ENCODE results near the gene ARHGAP31.

The ARHGAP31 gene

DNA sequence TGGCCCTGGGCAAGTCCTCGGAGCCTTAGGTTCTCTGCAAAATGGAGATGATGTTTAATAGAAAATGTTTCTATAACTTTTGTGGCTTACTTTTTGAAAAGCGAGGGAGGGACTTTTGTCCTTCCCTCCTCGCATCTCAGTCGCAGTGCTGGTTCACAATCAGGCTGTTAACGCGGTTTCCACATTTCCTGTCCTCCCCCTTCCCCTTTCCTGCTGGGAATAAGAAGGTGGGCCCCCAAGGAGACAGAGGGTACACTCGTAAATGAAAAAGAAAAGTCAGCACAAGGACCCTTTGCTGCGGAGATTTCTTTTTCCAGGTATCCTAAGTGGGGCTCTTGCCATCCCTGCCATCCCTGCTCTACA lies 29.5 kb downstream of the ARHGAP31 start:
- H2BK15ac ChIP-seq (replicated peaks; ENCODE audit: low read depth): no peak overlapping the region
- peak overlapping the region; percentile 43 for H3K4me2 ChIP-seq (ENCODE audit: low read length)
- no peak overlapping the region for H4K8ac ChIP-seq (ENCODE audit: low read depth, low read length)
- H3K27ac ChIP-seq (ENCODE audit: low read depth, low read length): peak overlapping the region; percentile 98
- H3K4me3 ChIP-seq (ENCODE audit: low read length): no peak overlapping the region
- no CpG with 5 or more reads among the region's 8 CpGs for WGBS (ENCODE audit: extremely low coverage, insufficient coverage, low lambda C conversion rate)
- H3K79me1 ChIP-seq (ENCODE audit: low read length): peaks cover 3% of the 10 kb centered on the region
- H3K36me3 ChIP-seq (ENCODE audit: control insufficient read depth, insufficient read depth, low read length): no peaks in the 10 kb centered on the region
- no peaks in the 10 kb centered on the region for H3K27me3 ChIP-seq (ENCODE audit: insufficient read depth, low read length, poor library complexity)
- peaks cover 6% of the 10 kb centered on the region for H3K4me1 ChIP-seq (ENCODE audit: control insufficient read depth, low read depth, low read length)
- H2AK5ac ChIP-seq (ENCODE audit: low read length): peak overlapping the region; percentile 40
- H4K5ac ChIP-seq (ENCODE audit: low read length): no peak overlapping the region
- H3K23ac ChIP-seq (ENCODE audit: low read length): peak overlapping the region; percentile 84
- H2BK120ac ChIP-seq (ENCODE audit: low read depth, low read length): no peak overlapping the region
- DNase-seq: no peak
- peak overlapping the region; percentile 81 for H3K9ac ChIP-seq (ENCODE audit: low read length)
- no peak overlapping the region for H3K4ac ChIP-seq (ENCODE audit: low read depth, low read length)
- peak overlapping the region; percentile 94 for H3K56ac ChIP-seq (ENCODE audit: low read length)
- peak overlapping the region; percentile 77 for H2BK5ac ChIP-seq (ENCODE audit: low read length)
- peak overlapping the region; percentile 45 for H3K18ac ChIP-seq (ENCODE audit: low read length)
- no peaks in the 10 kb centered on the region for H3K79me2 ChIP-seq (ENCODE audit: control insufficient read depth, insufficient read depth, low read length)

DNA sequence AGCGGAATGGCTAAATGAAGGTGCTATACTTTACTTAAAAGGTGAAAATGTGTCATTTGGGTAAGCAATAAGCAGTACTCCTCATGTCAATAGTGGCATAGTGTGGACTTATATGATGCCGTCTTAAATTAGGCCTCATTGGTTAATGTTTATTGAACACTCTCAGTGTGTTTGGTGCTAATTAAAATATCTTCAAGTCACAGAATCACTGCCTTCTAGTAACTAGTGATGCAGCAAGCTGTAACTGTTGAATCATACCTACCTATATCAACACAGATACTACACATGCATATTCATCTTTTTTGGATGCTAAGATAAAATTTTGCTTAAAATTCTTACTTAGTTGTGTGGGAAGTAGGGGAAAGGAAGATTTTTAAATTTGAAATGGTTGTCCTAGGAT lies 30.7 kb downstream of the ARHGAP31 start:
- no peak overlapping the region for H2BK5ac ChIP-seq (ENCODE audit: low read length)
- H3K79me2 ChIP-seq (ENCODE audit: control insufficient read depth, insufficient read depth, low read length): no peaks in the 10 kb centered on the region
- no peak overlapping the region for H4K8ac ChIP-seq (ENCODE audit: low read depth, low read length)
- H3K79me1 ChIP-seq (ENCODE audit: low read length): peaks cover 3% of the 10 kb centered on the region
- no peak overlapping the region for H3K27ac ChIP-seq (ENCODE audit: low read depth, low read length)
- no peak overlapping the region for H3K23ac ChIP-seq (ENCODE audit: low read length)
- no peak overlapping the region for H3K56ac ChIP-seq (ENCODE audit: low read length)
- no peak overlapping the region for H3K4me3 ChIP-seq (ENCODE audit: low read length)
- no CpG with 5 or more reads among the region's 2 CpGs for WGBS (ENCODE audit: extremely low coverage, insufficient coverage, low lambda C conversion rate)
- no peak overlapping the region for H2BK15ac ChIP-seq (replicated peaks; ENCODE audit: low read depth)
- H4K5ac ChIP-seq (ENCODE audit: low read length): no peak overlapping the region
- H3K4me1 ChIP-seq (ENCODE audit: control insufficient read depth, low read depth, low read length): peaks cover 7% of the 10 kb centered on the region
- no peak overlapping the region for H3K4me2 ChIP-seq (ENCODE audit: low read length)
- H2BK120ac ChIP-seq (ENCODE audit: low read depth, low read length): no peak overlapping the region
- H2AK5ac ChIP-seq (ENCODE audit: low read length): no peak overlapping the region
- no peak overlapping the region for H3K18ac ChIP-seq (ENCODE audit: low read length)
- no peak overlapping the region for H3K4ac ChIP-seq (ENCODE audit: low read depth, low read length)
- DNase-seq: no peak
- no peaks in the 10 kb centered on the region for H3K36me3 ChIP-seq (ENCODE audit: control insufficient read depth, insufficient read depth, low read length)
- no peaks in the 10 kb centered on the region for H3K27me3 ChIP-seq (ENCODE audit: insufficient read depth, low read length, poor library complexity)
- no peak overlapping the region for H3K9ac ChIP-seq (ENCODE audit: low read length)

DNA sequence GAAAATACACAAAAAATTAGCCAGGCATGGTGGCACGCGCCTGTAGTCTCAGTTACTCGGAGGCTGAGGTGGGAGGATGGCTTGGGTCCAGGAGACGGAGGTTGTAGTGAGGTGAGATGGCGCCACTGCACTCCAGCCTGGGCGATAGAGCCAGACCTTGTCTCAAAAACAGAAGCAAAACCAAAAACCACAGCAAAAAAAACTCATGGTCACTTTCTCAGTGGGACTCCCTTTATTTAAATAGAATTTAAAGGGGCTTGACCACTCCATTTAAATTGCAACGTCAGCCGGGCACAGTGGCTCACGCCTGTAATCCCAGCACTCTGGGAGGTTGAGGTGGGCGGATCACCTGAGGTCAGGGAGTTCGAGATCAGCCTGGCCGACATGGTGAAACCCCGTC lies 32.8 kb downstream of the ARHGAP31 start:
- no peaks in the 10 kb centered on the region for H3K27me3 ChIP-seq (ENCODE audit: insufficient read depth, low read length, poor library complexity)
- no peak overlapping the region for H3K4me3 ChIP-seq (ENCODE audit: low read length)
- no peak overlapping the region for H2AK5ac ChIP-seq (ENCODE audit: low read length)
- H3K36me3 ChIP-seq (ENCODE audit: control insufficient read depth, insufficient read depth, low read length): no peaks in the 10 kb centered on the region
- peaks cover 7% of the 10 kb centered on the region for H3K4me1 ChIP-seq (ENCODE audit: control insufficient read depth, low read depth, low read length)
- no peak overlapping the region for H2BK5ac ChIP-seq (ENCODE audit: low read length)
- H3K27ac ChIP-seq (ENCODE audit: low read depth, low read length): no peak overlapping the region
- H3K4me2 ChIP-seq (ENCODE audit: low read length): no peak overlapping the region
- H3K79me2 ChIP-seq (ENCODE audit: control insufficient read depth, insufficient read depth, low read length): no peaks in the 10 kb centered on the region
- no peak overlapping the region for H2BK15ac ChIP-seq (replicated peaks; ENCODE audit: low read depth)
- no peak overlapping the region for H2BK120ac ChIP-seq (ENCODE audit: low read depth, low read length)
- H3K56ac ChIP-seq (ENCODE audit: low read length): no peak overlapping the region
- no peak overlapping the region for H4K8ac ChIP-seq (ENCODE audit: low read depth, low read length)
- H3K23ac ChIP-seq (ENCODE audit: low read length): no peak overlapping the region
- no peak for DNase-seq
- WGBS (ENCODE audit: extremely low coverage, insufficient coverage, low lambda C conversion rate): no CpG with 5 or more reads among the region's 13 CpGs
- no peak overlapping the region for H4K5ac ChIP-seq (ENCODE audit: low read length)
- peaks cover 3% of the 10 kb centered on the region for H3K79me1 ChIP-seq (ENCODE audit: low read length)
- H3K9ac ChIP-seq (ENCODE audit: low read length): no peak overlapping the region
- H3K4ac ChIP-seq (ENCODE audit: low read depth, low read length): no peak overlapping the region
- no peak overlapping the region for H3K18ac ChIP-seq (ENCODE audit: low read length)

DNA sequence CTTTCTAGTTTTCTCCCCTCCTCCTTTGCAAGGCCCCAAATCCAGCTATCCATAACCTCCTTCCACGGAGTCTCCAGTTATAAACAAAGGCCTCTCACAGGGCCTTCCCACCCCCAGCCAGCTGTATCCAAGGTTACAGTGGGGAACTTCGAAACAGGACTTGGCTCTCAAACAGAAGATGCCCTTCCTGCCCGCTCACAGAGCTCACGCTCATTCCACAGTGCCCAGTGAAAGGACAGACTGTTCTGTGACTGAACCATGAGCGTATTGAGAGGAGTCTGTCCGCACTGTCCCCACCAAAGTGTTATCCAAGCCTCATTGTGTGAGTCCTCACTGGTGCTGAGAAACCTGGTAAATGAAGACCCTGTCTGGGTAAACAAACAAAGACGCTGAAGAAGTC lies 35.4 kb downstream of the ARHGAP31 start:
- no peaks in the 10 kb centered on the region for H3K36me3 ChIP-seq (ENCODE audit: control insufficient read depth, insufficient read depth, low read length)
- WGBS (ENCODE audit: extremely low coverage, insufficient coverage, low lambda C conversion rate): no CpG with 5 or more reads among the region's 7 CpGs
- no peak overlapping the region for H3K27ac ChIP-seq (ENCODE audit: low read depth, low read length)
- H3K4ac ChIP-seq (ENCODE audit: low read depth, low read length): no peak overlapping the region
- no peak overlapping the region for H2BK5ac ChIP-seq (ENCODE audit: low read length)
- H3K79me1 ChIP-seq (ENCODE audit: low read length): peaks cover 3% of the 10 kb centered on the region
- no peak overlapping the region for H2BK120ac ChIP-seq (ENCODE audit: low read depth, low read length)
- no peak overlapping the region for H3K23ac ChIP-seq (ENCODE audit: low read length)
- no peak overlapping the region for H2AK5ac ChIP-seq (ENCODE audit: low read length)
- H4K5ac ChIP-seq (ENCODE audit: low read length): no peak overlapping the region
- H2BK15ac ChIP-seq (replicated peaks; ENCODE audit: low read depth): no peak overlapping the region
- H3K18ac ChIP-seq (ENCODE audit: low read length): no peak overlapping the region
- H3K79me2 ChIP-seq (ENCODE audit: control insufficient read depth, insufficient read depth, low read length): no peaks in the 10 kb centered on the region
- no peak overlapping the region for H3K4me2 ChIP-seq (ENCODE audit: low read length)
- H3K4me3 ChIP-seq (ENCODE audit: low read length): no peak overlapping the region
- no peak for DNase-seq
- H3K56ac ChIP-seq (ENCODE audit: low read length): no peak overlapping the region
- no peak overlapping the region for H3K9ac ChIP-seq (ENCODE audit: low read length)
- peaks cover 2% of the 10 kb centered on the region for H3K4me1 ChIP-seq (ENCODE audit: control insufficient read depth, low read depth, low read length)
- H4K8ac ChIP-seq (ENCODE audit: low read depth, low read length): no peak overlapping the region
- H3K27me3 ChIP-seq (ENCODE audit: insufficient read depth, low read length, poor library complexity): no peaks in the 10 kb centered on the region

DNA sequence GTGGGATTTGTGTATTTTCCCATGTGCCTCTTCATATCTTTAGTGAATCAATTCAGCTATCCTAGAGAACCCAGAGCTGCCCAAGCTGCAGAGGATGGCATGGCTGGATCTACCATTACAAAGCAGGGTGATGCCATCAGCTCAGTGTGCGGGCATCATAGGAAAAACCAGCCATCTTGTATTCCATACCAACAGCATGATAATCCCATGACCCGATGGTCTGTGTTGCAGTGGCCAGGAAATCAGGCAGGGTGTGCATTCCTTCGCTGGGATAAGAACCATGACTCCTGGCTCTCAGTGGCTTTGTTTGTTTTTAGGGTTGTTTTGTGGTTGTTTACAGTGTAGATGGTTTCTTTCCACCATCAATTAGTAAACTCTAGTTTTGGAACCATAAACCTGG lies 36.0 kb downstream of the ARHGAP31 start:
- H4K8ac ChIP-seq (ENCODE audit: low read depth, low read length): no peak overlapping the region
- DNase-seq: no peak
- H3K23ac ChIP-seq (ENCODE audit: low read length): no peak overlapping the region
- no peak overlapping the region for H3K18ac ChIP-seq (ENCODE audit: low read length)
- H2AK5ac ChIP-seq (ENCODE audit: low read length): no peak overlapping the region
- no peak overlapping the region for H3K56ac ChIP-seq (ENCODE audit: low read length)
- no peaks in the 10 kb centered on the region for H3K36me3 ChIP-seq (ENCODE audit: control insufficient read depth, insufficient read depth, low read length)
- H3K79me2 ChIP-seq (ENCODE audit: control insufficient read depth, insufficient read depth, low read length): no peaks in the 10 kb centered on the region
- no peak overlapping the region for H2BK5ac ChIP-seq (ENCODE audit: low read length)
- H2BK120ac ChIP-seq (ENCODE audit: low read depth, low read length): no peak overlapping the region
- peaks cover 2% of the 10 kb centered on the region for H3K4me1 ChIP-seq (ENCODE audit: control insufficient read depth, low read depth, low read length)
- no peak overlapping the region for H3K4me2 ChIP-seq (ENCODE audit: low read length)
- H3K27me3 ChIP-seq (ENCODE audit: insufficient read depth, low read length, poor library complexity): no peaks in the 10 kb centered on the region
- H3K9ac ChIP-seq (ENCODE audit: low read length): no peak overlapping the region
- peaks cover 3% of the 10 kb centered on the region for H3K79me1 ChIP-seq (ENCODE audit: low read length)
- H4K5ac ChIP-seq (ENCODE audit: low read length): no peak overlapping the region
- H3K4me3 ChIP-seq (ENCODE audit: low read length): no peak overlapping the region
- H3K27ac ChIP-seq (ENCODE audit: low read depth, low read length): no peak overlapping the region
- H3K4ac ChIP-seq (ENCODE audit: low read depth, low read length): no peak overlapping the region
- no CpG with 5 or more reads among the region's 3 CpGs for whole genome bisulfite sequencing (ENCODE audit: extremely low coverage, insufficient coverage, low lambda C conversion rate)
- H2BK15ac ChIP-seq (replicated peaks; ENCODE audit: low read depth): no peak overlapping the region

DNA sequence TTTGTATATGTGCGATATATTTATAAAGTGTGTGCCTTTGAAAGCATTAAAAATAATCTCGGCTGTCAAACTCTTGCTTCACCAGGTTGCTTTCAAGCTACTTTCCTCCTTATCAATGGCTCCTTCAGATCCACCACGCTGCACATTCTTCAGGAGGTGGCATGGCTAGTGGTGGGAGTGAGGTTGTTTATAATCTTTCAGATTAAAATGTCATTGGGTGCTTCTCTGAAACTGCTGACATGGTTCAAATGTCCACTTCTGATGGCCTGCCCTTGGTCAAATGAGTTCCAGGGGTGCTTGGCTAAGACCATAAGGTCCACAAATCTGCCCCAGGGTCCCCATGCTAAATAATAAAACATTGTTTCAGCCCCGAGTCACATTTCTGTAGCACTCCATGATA lies 36.7 kb downstream of the ARHGAP31 start:
- peaks cover 2% of the 10 kb centered on the region for H3K4me1 ChIP-seq (ENCODE audit: control insufficient read depth, low read depth, low read length)
- H3K79me1 ChIP-seq (ENCODE audit: low read length): peaks cover 3% of the 10 kb centered on the region
- H3K4ac ChIP-seq (ENCODE audit: low read depth, low read length): no peak overlapping the region
- no peaks in the 10 kb centered on the region for H3K79me2 ChIP-seq (ENCODE audit: control insufficient read depth, insufficient read depth, low read length)
- H3K9ac ChIP-seq (ENCODE audit: low read length): no peak overlapping the region
- H2BK15ac ChIP-seq (replicated peaks; ENCODE audit: low read depth): no peak overlapping the region
- H3K4me3 ChIP-seq (ENCODE audit: low read length): no peak overlapping the region
- no peak overlapping the region for H3K4me2 ChIP-seq (ENCODE audit: low read length)
- no peak overlapping the region for H3K56ac ChIP-seq (ENCODE audit: low read length)
- H3K23ac ChIP-seq (ENCODE audit: low read length): no peak overlapping the region
- H4K8ac ChIP-seq (ENCODE audit: low read depth, low read length): no peak overlapping the region
- DNase-seq: no peak
- H2BK5ac ChIP-seq (ENCODE audit: low read length): no peak overlapping the region
- H2AK5ac ChIP-seq (ENCODE audit: low read length): no peak overlapping the region
- no CpG with 5 or more reads among the region's 4 CpGs for WGBS (ENCODE audit: extremely low coverage, insufficient coverage, low lambda C conversion rate)
- no peak overlapping the region for H4K5ac ChIP-seq (ENCODE audit: low read length)
- H3K18ac ChIP-seq (ENCODE audit: low read length): no peak overlapping the region
- no peaks in the 10 kb centered on the region for H3K36me3 ChIP-seq (ENCODE audit: control insufficient read depth, insufficient read depth, low read length)
- no peak overlapping the region for H2BK120ac ChIP-seq (ENCODE audit: low read depth, low read length)
- no peak overlapping the region for H3K27ac ChIP-seq (ENCODE audit: low read depth, low read length)
- no peaks in the 10 kb centered on the region for H3K27me3 ChIP-seq (ENCODE audit: insufficient read depth, low read length, poor library complexity)

Data from mesendoderm (in vitro differentiated cells).